ENCODE measurements around the gene ROBO1. TPM values are rescaled to one million over a fixed set of nuclear protein-coding genes. Genes with fewer than 3 reads are reported as not detected.

ROBO1 gene
- total and polyA plus RNA-seq, 2 experiments from 2014 or later: 18.8 to 31.9 TPM

DNA sequence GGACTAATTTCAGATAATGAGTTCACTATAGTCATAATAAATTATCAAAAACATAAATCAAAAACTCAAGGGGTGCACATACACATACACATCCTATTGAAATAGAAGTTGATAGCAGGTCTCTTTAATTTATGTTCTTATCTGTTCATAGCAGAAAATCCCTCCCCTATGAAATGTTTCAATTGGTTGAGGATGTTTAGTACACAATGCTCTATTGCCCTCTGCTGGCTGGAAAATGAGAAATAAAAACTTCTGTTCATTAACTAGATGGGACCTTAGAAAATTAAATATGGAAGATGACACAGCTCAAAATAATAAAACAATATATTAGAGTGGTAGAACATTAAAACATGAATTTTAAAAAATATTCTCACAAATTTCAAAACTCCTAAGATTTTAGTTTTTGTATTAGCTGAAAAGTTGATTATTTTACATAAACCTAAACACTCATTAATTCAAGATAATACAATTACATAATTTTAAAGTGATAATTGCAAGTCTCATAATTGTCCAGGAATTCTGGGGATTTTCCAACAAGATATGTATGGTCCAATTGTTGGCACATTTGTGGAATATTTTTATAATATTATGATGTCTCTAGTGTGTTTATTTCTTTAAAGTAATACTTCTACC is 735.0 kb downstream of the ROBO1 start:
- peak overlapping the region; percentile 21; the same call in 1 of the 2 replicates for H2AFZ ChIP-seq
- H3K9me2 ChIP-seq (ENCODE audit: insufficient read depth): no peaks in the 10 kb centered on the region
- peak overlapping the region; percentile 49 for H3K4me2 ChIP-seq (ENCODE audit: unreplicated experiment)
- H3K4me3 ChIP-seq: no peak overlapping the region; the same call in 1 of the 2 replicates
- peaks cover 2% of the 10 kb centered on the region; the same call in 1 of the 2 replicates for H3F3A ChIP-seq (ENCODE audit: insufficient read depth)
- no peak for TF ChIP-seq EZH2phosphoT487 (IDR thresholded peaks at IDR 0.05; ENCODE audit: insufficient read depth, low read depth)
- no peaks in the 10 kb centered on the region for H3K27me3 ChIP-seq (replicated peaks; ENCODE audit: insufficient read depth)
- DNase-seq: peak; percentile 66
- H3K9me3 ChIP-seq (ENCODE audit: low read depth): no peaks in the 10 kb centered on the region
- peaks cover 13% of the 10 kb centered on the region for H3K4me1 ChIP-seq (ENCODE audit: insufficient read depth)
- in situ Hi-C loops (cut with MboI): no loop called here
- H3K36me3 ChIP-seq (ENCODE audit: low read depth): no peaks in the 10 kb centered on the region
- no peaks in the 10 kb centered on the region for H4K20me1 ChIP-seq (ENCODE audit: insufficient read depth)
- no peak overlapping the region for H3K27ac ChIP-seq
- H3K9ac ChIP-seq: peak overlapping the region; percentile 9; the same call in 1 of the 2 replicates
- H3K79me2 ChIP-seq (ENCODE audit: insufficient read depth): no peaks in the 10 kb centered on the region

DNA sequence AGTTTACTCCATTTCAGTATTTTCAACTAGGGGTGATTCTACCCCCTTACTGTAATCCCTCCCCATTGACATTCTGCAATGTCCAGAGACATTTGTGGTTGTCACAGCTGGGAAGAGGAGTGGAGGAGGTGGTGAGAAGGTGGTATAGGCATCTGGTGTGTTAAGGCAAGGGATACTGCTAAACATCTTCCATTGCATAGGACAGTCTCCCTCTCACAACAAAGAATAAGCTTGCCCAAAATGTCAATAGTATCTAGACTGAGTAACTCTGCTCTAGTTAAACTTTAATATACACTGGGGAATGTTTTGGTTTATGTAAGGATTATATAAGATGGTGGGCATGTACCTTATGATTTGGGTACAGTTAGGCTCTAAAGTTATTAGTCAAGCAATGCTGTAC is 737.6 kb downstream of the ROBO1 start:
- no peak for TF ChIP-seq EZH2phosphoT487 (IDR thresholded peaks at IDR 0.05; ENCODE audit: insufficient read depth, low read depth)
- no peak for TF ChIP-seq EZH2 (IDR thresholded peaks at IDR 0.05; ENCODE audit: insufficient read depth, poor library complexity, severe bottlenecking)
- DNase-seq: no peak
- no peaks in the 10 kb centered on the region for H3K36me3 ChIP-seq (ENCODE audit: low read depth)

GRCh38 chr3:79028916-79029315 is 738.9 kb downstream of the ROBO1 start:
- Histone ChIP-seq H3K27ac (no peak overlapping the region), H3K36me3 (ENCODE audit: low read depth) (no peaks in the 10 kb centered on the region), H3K4me1 (ENCODE audit: insufficient read depth) (peaks cover 11% of the 10 kb centered on the region), H3K4me2 (ENCODE audit: unreplicated experiment) (no peak overlapping the region), H3K79me2 (ENCODE audit: insufficient read depth) (no peaks in the 10 kb centered on the region), H3K9me3 (ENCODE audit: low read depth) (no peaks in the 10 kb centered on the region), H3K9ac (no peak overlapping the region), H3K4me3 (no peak overlapping the region), H4K20me1 (ENCODE audit: insufficient read depth) (no peaks in the 10 kb centered on the region), H3F3A (ENCODE audit: insufficient read depth) (no peaks in the 10 kb centered on the region), H3K27me3 (replicated peaks; ENCODE audit: insufficient read depth) (no peaks in the 10 kb centered on the region), H3K9me2 (ENCODE audit: insufficient read depth) (no peaks in the 10 kb centered on the region), H2AFZ (no peak overlapping the region)
- no peak for DNase-seq
- 91 to 97% methylated on average over 1 of the region's 1 CpG for WGBS, 2 experiments (ENCODE audit: low coverage in 1 of 2, low lambda C conversion rate in 2 of 2, missing lambda C conversion rate in 2 of 2)
- in situ Hi-C loops (cut with MboI): loop anchor here (10.0 kb wide), 1 partner anchor 364 kb away; no protein-coding TSS in a partner anchor
- TF ChIP-seq EZH2phosphoT487 (IDR thresholded peaks at IDR 0.05; ENCODE audit: insufficient read depth, low read depth) (no peak), EZH2 (IDR thresholded peaks at IDR 0.05; ENCODE audit: insufficient read depth, poor library complexity, severe bottlenecking) (no peak)

More for the DNA sequence above, 737.6 kb downstream of the ROBO1 start:
- Histone ChIP-seq H2AFZ (no peak overlapping the region), H3K79me2 (ENCODE audit: insufficient read depth) (no peaks in the 10 kb centered on the region), H3K9ac (no peak overlapping the region), H3F3A (ENCODE audit: insufficient read depth) (no peaks in the 10 kb centered on the region), H3K9me3 (ENCODE audit: low read depth) (no peaks in the 10 kb centered on the region), H3K27ac (no peak overlapping the region), H3K9me2 (ENCODE audit: insufficient read depth) (no peaks in the 10 kb centered on the region), H3K27me3 (replicated peaks; ENCODE audit: insufficient read depth) (no peaks in the 10 kb centered on the region), H3K4me3 (no peak overlapping the region), H3K4me2 (ENCODE audit: unreplicated experiment) (no peak overlapping the region), H4K20me1 (ENCODE audit: insufficient read depth) (no peaks in the 10 kb centered on the region), H3K4me1 (ENCODE audit: insufficient read depth) (peaks cover 11% of the 10 kb centered on the region)
- in situ Hi-C loops (cut with MboI): no loop called here

- Histone ChIP-seq H3F3A (ENCODE audit: insufficient read depth) (no peaks in the 10 kb centered on the region), H3K36me3 (ENCODE audit: low read depth) (no peaks in the 10 kb centered on the region), H3K9me2 (ENCODE audit: insufficient read depth) (no peaks in the 10 kb centered on the region), H3K27ac (no peak overlapping the region), H2AFZ (no peak overlapping the region), H3K4me2 (ENCODE audit: unreplicated experiment) (no peak overlapping the region), H4K20me1 (ENCODE audit: insufficient read depth) (no peaks in the 10 kb centered on the region), H3K9ac (no peak overlapping the region), H3K27me3 (replicated peaks; ENCODE audit: insufficient read depth) (no peaks in the 10 kb centered on the region), H3K9me3 (ENCODE audit: low read depth) (no peaks in the 10 kb centered on the region), H3K4me1 (ENCODE audit: insufficient read depth) (peaks cover 1% of the 10 kb centered on the region; the same call in 1 of the 2 replicates), H3K4me3 (no peak overlapping the region), H3K79me2 (ENCODE audit: insufficient read depth) (no peaks in the 10 kb centered on the region)
- TF ChIP-seq EZH2phosphoT487 (IDR thresholded peaks at IDR 0.05; ENCODE audit: insufficient read depth, low read depth): no peak
- no peak for TF ChIP-seq EZH2 (IDR thresholded peaks at IDR 0.05; ENCODE audit: insufficient read depth, poor library complexity, severe bottlenecking)
- no peak for DNase-seq
- 90 to 97% methylated on average over 2 of the region's 2 CpGs for WGBS, 2 experiments (ENCODE audit: low coverage in 1 of 2, low lambda C conversion rate in 2 of 2, missing lambda C conversion rate in 2 of 2)
- in situ Hi-C loops (cut with MboI): loop anchor here (10.0 kb wide), 1 partner anchor 363 kb away; no protein-coding TSS in a partner anchor
These were observed 740.2 kb downstream of the ROBO1 start for GRCh38 chr3:79027593-79027992.

DNA sequence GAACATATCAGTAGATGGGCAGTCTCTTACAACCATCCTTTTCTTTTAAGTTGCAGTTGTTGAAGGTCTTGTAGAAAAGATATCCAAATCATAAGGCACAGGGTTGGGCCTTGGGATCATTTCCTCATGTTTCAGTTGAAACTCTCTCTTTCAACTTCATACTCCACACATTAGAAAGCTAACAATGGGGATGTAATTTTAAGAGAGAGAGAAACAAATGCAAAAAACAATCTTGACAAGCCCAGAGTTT is 747.9 kb downstream of the ROBO1 start:
- Histone ChIP-seq H3K4me2 (ENCODE audit: unreplicated experiment) (peak overlapping the region; percentile 100), H3K9me2 (ENCODE audit: insufficient read depth) (no peaks in the 10 kb centered on the region), H3K27me3 (replicated peaks; ENCODE audit: insufficient read depth) (no peaks in the 10 kb centered on the region), H3K9ac (peak overlapping the region; percentile 92; the same call in 1 of the 2 replicates), H3K36me3 (ENCODE audit: low read depth) (no peaks in the 10 kb centered on the region), H3K27ac (peak overlapping the region; percentile 93; the same call in 1 of the 2 replicates), H3K4me1 (ENCODE audit: insufficient read depth) (peaks cover 20% of the 10 kb centered on the region), H3K79me2 (ENCODE audit: insufficient read depth) (peaks cover 29% of the 10 kb centered on the region), H3K9me3 (ENCODE audit: low read depth) (no peaks in the 10 kb centered on the region), H2AFZ (peak overlapping the region; percentile 97), H4K20me1 (ENCODE audit: insufficient read depth) (no peaks in the 10 kb centered on the region), H3F3A (ENCODE audit: insufficient read depth) (peaks cover 21% of the 10 kb centered on the region), H3K4me3 (peak overlapping the region; percentile 99)
- no peak for DNase-seq
- in situ Hi-C loops (cut with MboI): loop anchor here (10.0 kb wide), 1 partner anchor 355 kb away; no protein-coding TSS in a partner anchor
- no peak for TF ChIP-seq EZH2phosphoT487 (IDR thresholded peaks at IDR 0.05; ENCODE audit: insufficient read depth, low read depth)
- no peak for TF ChIP-seq EZH2 (IDR thresholded peaks at IDR 0.05; ENCODE audit: insufficient read depth, poor library complexity, severe bottlenecking)
